Measurements from ENCODE around the gene C2orf78.
A peak's percentile ranks its signal among the peaks of the same experiment; 100 is the strongest.
"Not testable (repeated sequence)": the region's sequence is repeated elsewhere in the genome, so short reads cannot be mapped to it uniquely, and the experiment has no call there.

C2orf78 gene

DNA sequence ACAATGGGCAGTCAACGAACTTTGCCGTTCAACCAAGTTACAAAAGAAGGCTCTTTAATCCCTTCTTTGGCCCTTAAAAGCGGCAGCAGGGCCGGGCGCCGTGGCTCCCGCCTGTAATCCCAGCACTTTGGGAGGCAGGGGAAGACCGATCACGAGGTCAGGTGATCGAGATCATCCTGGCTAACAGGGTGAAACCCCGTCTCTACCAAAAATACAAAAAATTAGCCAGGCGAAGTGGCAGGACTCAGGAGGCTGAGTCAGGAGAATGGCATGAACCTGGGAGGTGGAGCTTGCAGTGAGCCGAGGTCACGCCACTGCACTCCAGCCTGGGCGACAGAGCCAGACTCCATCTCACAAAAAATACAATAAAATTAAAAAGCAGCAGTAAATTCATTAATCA, 581 bp upstream of the C2orf78 start:
- not testable (repeated sequence) for DNase-seq

DNA sequence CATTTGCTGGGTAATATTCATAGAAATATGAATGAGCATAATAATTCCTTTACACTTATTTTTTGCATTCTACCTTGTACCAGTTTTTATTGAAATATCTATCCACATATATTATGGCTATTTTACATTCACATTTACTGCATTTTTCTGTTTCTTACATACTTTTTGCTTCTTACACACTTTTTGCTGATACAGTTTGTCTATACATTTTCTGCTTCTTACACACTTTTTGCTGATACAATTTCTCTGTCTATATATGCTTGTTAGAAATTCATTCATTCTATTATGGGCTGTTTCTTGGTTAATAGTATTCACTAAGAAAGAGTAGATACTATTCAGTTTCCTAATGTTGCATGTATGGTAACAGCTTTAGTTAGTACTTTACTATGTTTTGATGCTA, 27.9 kb downstream of the C2orf78 start:
- no peak for DNase-seq

DNA sequence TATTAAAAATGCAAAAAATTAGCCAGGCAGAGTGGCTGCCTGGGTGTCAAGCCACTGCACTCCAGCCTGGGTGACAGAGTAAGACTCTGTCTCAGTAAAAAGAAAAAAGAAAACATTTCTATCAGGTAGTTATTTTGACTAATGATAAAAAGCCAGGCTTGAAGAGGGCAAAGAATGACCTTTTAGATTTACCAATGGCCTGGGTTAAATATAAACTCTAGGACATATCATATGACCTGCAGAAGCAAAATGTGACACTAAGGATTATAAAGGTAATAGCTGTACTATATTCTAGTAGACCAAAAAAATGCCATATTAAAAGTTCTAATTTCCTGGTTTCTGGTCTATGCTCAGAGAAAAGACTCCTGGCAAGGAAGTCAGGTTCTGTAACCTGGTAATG, 28.7 kb downstream of the C2orf78 start:
- DNase-seq, result no peak

DNA sequence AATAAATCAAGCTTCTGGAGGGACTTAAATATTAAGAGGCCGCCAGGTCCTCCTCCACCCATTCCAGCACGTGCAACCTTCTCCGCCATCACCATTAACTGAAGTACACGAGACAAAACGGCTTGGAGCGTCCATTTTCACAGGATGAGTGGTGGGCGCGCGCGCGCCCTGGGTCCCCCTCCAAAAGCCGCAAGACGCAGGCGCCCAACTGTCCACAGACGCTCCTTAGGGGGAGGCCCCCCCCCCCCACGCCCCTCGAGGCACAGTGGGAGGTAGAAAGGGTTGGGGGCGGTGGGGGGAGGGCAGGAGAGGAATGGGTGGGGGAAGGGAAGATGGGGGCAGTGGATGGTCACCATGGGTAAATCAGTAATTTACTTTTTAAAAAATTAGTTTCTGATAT, 34.3 kb downstream of the C2orf78 start:
- DNase-seq, result no peak

- DNase-seq, result no peak
These were observed 37.2 kb downstream of the C2orf78 start for GRCh38 chr2:73821227-73821626.

GRCh38 chr2:73821669-73822068, 37.7 kb downstream of the C2orf78 start:
- DNase-seq, result no peak

DNA sequence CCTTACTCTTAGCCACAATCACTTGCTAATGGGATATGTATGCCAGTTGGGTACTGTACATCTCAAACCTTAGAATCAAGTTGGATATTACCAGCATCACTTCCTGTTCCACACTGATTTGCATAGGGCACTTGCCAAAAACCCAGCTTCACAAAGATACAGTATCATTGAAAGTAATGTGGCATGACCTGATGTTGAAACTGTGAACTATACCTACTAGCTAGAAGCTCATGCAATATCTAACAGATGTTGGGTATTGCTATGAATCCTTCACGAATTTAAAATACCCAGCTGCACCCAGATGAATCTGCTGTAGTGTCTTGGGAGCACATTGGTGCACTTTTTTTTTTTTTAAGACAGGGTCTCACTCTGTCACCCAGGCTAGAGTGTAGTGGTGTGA, 38.3 kb downstream of the C2orf78 start:
- DNase-seq, result no peak

DNA sequence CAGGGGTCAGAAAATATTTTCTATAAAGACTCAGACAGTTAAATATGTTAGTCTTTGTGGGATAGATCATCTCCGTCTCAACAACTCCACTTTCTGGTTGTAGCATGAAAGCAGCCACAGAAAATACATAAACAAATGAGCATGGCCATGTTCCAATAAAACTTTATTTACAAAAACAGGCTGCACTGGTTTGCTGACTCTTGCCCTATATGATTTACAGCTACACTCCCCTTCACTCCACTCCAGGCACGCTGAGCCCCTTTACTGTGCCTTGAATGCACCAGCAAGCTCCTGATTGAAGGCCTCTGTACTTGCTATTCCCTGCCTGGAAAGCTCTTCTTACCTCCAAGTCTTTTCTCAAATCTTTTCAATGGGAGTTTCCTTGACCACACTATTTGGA, 39.0 kb downstream of the C2orf78 start:
- DNase-seq, result no peak

DNA sequence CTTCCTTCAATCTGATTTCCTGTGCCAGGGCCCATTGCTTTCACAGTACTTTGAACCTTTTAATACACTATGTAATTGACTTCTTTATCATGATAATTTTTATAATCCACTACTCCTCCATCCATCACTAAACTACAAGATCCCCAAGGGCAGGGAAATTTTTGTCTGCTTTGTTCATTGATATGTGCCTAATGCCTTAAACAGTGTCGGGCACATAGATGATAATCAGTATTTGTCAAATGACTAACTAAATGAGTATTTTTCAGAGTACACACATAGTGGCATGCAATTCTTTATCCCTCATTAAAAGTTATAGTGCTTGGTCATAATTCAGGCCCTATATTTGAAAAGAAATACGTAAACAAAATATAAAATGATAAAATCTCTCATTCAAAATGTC, 39.4 kb downstream of the C2orf78 start:
- no peak for DNase-seq

DNA sequence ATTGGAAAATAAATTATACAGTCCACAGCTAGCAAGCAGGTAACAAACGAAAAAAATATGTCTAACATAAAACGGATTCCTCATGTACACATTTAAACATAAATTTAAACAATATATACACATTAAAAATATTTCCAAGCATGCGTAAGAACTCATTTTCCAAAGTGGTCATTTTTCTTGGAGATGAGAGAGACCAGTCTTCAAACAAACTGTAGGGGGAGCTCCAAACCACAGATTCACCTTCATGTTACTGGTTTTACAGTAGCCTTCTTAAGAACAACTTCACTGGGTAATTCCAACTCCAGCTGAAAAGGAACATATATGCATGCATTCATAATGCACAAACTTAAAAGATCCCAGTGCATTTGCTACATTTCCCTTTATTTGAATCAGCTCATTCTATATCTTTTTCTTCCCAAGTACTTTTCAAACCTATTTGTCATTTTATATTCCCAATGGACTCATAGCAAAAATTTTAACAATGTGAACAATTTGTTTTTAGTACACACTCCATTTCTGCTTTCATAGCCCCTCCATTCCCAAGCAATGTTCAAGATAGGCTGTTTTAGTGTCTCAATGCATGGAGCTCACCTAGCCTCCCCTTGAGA, 40.0 kb downstream of the C2orf78 start:
- DNase-seq, result no peak

GRCh38 chr2:73825408-73825807, 41.4 kb downstream of the C2orf78 start:
- no peak for DNase-seq

- DNase-seq, result no peak
These were observed 43.0 kb downstream of the C2orf78 start for GRCh38 chr2:73827018-73827417.

GRCh38 chr2:73827660-73828388, 43.8 kb downstream of the C2orf78 start:
- DNase-seq, result no peak

DNA sequence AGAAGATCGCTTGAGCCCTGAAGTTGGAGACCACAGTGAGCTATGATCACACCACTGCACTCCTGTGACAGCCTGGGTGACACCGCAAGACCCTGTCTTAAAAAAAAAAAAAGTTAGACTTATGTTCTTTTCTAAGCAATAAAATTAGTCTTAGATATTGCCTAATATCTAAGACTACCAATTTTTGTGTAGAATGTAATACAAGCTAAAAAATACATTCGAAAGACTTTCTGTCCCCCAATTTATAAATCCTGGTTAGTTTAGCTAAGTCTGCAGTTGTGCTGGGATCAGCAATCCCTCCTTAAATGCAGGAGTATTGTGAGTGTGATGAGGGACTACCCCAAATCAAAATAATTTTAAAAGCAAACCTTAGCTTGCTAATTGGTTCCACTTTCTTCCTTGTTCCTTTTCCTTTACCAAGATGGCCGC, 44.4 kb downstream of the C2orf78 start:
- DNase-seq, result no peak

- peak; percentile 85 for DNase-seq
These were observed 45.0 kb downstream of the C2orf78 start, which contains the start of gene STAMBP for GRCh38 chr2:73828818-73829570. TSS of gene STAMBP (plus strand) at chr2:73828961. CDS start at chr2:73830857, 1,896 bp downstream.

GRCh38 chr2:73830871-73831401, 47.0 kb downstream of the C2orf78 start:
- peak; percentile 45 for DNase-seq

DNA sequence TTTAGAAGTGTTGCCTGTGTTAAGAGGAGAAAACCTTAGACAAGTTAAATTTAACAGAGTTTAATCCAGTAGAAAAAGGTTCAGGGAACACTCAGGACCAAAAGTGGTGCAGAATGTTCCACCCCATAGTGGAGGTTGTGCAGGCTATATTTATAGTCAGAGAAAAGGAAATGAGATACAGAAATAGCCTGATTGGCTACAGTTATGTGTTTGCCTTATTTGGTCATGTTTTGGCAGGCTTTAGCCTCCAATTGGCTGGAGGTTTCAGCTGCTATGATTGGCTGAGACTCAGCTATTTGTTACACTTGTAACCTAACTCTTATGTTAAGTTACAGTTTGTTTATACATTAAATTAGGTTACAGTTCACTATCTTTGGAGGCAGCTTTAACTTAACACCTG, 48.9 kb downstream of the C2orf78 start:
- DNase-seq, result no peak

GRCh38 chr2:73836141-73836943, 52.4 kb downstream of the C2orf78 start:
- no peak for DNase-seq

- DNase-seq, result no peak
These were observed 54.0 kb downstream of the C2orf78 start for GRCh38 chr2:73837847-73838585.

DNA sequence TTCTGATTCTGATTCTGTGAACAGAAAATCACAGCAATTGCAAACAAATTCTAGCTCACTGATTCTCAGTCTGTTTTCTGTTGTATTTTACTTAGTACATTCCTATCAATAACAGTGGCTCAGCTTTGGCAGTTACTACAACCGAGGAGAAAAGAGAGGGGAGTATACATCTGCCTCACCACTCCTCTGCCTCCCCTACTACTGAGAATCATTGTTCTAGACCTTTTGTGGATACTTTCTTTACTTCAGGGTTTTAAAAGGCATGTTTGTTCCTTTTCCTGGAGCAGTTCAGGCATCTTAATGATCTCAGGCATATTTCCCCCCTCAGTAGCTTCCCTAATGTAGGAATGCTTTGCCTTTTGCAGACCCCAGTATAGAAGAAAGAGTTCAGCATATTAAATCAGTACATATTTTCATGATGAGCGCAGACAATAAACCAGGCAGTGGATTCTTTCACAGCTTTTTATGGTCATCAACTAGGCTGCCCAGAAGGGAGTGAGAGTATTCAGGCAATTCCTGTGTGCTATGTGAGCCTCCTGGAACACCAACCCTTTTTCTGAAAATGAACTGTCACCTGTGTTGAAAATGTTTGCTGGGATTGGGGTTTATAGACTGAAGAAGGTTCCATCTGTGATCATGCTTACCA, 55.0 kb downstream of the C2orf78 start:
- no peak for DNase-seq

DNA sequence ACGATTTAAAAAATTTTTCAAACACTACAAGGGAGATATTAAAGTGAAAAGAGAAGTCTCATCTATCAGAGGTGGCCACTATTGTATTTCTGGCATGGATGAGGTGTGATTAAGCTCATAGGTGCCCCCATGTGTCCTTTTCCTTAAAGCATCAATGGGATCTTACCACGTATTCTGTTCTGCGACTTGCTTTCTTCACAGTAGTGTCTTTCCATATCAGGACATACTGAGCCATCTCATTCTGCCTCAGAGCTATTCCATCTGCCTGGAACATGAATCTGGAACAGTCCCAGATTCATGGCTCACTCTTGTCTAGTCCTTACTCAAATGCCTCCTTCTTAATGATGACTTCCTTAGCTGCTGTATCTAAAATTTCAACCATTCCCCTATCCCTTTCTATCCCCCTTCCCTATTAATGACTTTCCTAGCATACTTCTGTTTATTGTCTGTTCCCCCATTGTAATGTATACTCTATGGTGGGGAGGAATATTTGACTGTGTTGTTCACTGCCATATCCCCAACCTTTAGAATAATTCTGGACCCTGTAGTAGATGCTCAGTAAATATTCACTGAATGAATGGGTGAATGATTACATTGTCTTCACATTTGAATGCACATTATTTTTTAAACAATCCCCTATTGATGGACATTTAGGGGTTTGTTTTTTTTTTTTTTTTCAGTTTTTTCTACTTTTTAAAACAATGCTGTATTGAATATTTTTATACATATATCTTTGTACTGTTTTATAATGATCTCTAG, 55.8 kb downstream of the C2orf78 start:
- no peak for DNase-seq
